ENCODE measurements around the gene ZNF606.

GRCh38 chr19:58007285-58007684 lies 4.7 kb upstream of the ZNF606 start:
- TF ChIP-seq POLR2A (IDR thresholded peaks at IDR 0.05; ENCODE audit: low read depth) (no peak), CTCF (IDR thresholded peaks at IDR 0.05) (no peak)

All from esophagus muscularis mucosa (tissue), 3 donors.